DMS53 treated with DMSO at 0.1 percent for 48 hours (cell line): ENCODE results near the gene GMEB2.
"Not testable (repeated sequence)": the region's sequence is repeated elsewhere in the genome, so short reads cannot be mapped to it uniquely, and the experiment has no call there.

Experiments
- DNase-seq: peaks from one replicate; lab custom pipeline; 2025; ENCODE audit not compliant: unreplicated experiment; lab: John Stamatoyannopoulos, UW

Gene GMEB2

DNA sequence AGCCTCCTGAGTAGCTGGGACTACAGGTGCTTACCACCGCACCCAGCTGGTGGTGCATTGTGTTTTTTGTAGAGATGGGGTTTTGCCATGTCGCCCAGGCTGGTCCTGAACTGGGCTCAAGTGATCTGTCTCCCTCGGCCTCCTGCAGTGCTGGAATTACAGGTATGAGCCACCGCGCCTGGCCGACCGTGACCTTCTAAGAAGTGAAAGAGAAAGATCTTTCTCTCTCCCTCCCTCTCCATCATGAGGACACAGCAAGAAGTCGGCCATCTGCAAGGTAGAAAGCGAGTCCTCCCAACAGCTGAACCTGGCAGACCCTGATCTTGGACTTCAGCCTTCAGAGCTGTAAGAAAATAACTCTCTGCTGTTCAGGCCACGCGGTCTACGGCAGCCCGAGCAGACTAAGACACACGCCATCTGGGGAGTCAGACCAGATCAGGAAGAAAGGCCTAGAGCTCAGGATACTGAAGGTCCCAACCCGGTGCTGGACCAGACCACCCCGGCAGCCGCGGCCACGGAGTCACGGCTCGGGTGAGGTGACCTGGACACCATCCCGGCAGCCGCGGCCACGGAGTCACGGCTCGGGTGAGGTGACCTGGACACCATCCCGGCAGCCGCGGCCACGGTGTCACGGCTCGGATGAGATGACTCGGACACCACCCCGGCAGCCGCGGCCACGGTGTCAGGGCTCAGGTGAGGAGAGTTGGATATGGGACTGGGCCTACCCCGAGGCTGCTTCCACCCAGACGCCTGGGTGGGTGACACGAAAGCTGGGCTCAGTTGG lies 9.6 kb downstream of the GMEB2 start:
- DNase-seq, result no peak

- not testable (repeated sequence) for DNase-seq
Observed at GRCh38 chr20:63613863-63614594, 12.9 kb downstream of the GMEB2 start.

DNA sequence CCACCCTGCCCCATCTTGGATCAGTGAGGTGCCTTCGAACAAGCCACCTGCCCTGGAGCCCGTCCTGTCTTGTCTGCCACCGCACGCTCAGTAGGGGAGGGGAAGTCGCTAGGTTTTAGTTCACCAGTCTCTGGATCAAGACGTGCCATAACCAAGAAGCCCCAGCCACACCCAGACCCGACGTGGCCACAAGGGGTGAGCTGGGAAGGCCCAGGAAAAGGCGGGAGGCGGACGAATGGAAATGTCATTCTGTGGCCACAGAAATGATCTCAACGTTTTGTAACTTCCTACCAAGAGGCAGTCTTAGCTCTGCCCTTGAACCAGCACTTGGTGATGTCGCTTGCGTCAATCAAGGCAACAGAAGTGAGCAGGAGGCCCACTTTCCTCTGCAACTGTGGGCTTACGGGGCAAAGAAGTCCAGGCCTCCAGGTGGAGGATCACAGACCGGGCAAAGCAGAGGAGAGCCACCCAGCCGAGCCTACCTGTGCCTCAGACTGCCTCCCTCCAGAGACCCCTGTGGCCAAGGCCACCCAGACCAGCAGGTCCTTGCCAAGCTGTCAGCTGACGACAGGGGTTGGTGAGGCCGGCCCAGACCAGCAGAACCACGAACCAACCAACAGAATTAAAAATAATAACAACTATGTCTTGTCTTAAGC lies 14.5 kb downstream of the GMEB2 start:
- no peak for DNase-seq

- no peak for DNase-seq
Observed at GRCh38 chr20:63611646-63612045, 15.3 kb downstream of the GMEB2 start.

DNA sequence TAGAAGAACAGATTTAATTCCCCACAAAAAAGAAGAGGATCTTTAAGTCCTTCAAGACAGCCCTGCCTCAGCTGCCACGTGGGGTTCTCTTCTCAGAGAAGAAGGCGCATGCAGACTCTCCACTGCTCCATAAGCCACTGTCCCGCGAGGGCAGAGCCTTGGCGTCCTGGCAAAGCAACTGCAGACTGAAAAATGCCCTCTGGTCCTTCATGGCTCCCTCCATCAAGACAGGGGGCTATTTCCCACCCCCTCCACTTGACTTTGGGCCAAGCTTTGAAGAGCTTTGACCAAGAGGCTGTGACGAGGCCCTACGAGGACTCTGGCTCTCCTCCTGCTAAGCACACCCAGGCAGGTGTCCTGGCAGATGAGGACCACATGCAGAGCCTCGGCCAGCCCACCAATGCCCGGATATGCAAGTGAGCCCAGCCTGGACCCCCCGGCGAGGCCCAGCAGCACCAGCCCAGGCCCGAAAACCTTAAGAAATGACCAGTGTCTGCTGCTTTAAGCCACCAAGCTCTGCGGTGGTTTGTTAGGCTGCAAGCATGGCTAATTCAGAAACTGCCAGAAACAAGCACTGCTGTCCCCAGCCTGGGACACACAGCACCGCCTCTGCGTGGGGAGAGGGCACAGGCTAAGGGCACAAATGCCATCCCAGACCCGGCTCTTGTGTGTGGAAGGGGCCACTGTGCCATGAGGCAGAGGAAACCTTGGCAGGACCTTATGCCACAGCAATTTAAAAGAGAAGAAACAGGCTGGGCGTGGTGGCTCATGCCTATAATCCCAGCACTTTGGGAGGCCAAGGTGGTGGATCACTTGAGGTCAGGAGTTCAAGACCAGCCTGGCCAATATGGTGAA lies 16.1 kb downstream of the GMEB2 start:
- no peak for DNase-seq

- no peak for DNase-seq
Observed at GRCh38 chr20:63606686-63607085, 20.2 kb downstream of the GMEB2 start.

DNA sequence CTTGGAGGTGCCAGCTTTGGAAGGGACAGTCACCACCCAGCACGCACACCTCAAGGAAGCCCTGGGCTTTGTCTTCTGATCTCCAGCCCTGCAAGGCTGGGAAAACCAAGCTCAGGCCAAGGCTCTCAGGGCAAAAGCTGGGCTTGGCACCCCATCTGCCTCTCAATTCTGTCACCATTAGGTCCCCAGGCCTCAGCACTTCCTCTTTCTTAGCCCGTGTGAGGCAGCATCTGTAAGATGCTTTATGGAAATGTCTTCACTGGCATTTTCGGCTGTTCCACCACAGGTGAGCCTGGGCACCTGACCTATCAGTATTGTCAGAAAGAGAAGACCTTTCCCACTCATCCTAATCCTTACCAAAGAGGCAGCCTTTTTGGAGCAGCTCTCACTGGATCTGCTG lies 24.6 kb downstream of the GMEB2 start:
- no peak for DNase-seq

GRCh38 chr20:63601679-63602078 lies 25.2 kb downstream of the GMEB2 start:
- not testable (repeated sequence) for DNase-seq

DNA sequence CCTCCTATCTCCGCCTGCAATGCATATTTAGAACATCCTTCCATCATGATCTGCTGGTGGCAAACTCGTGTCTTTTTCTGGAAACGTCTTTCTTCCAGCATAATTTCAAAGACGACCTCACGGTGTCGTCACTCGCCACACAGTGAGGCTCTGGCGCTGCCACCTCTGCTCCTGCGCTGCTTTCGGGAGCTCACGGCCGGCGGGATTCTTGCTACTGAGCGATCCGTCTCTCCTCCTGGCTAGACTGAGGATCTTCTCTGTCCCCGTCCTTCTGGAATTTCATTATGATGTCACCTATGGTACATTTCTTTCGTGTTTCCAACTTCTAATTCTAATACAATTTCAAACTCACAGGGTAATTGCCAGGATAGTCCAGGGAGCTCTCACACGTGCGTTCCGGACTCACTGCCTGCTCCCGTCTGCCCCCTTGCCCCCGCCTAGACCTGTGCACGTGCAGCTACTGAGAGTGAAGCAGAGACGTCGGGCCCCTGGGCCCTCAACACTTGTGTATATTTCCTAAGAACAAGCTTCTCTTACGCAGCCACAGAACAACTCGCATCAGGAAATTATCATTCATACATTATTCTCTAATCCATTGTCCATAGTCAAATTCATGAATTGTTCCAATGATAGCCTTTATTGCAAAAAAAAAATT lies 27.4 kb downstream of the GMEB2 start:
- DNase-seq, result no peak

GRCh38 chr20:63598479-63599395 lies 28.2 kb downstream of the GMEB2 start:
- DNase-seq, result no peak

GRCh38 chr20:63597651-63598478 lies 29.0 kb downstream of the GMEB2 start:
- DNase-seq, result no peak

- no peak for DNase-seq
Observed at GRCh38 chr20:63596423-63596822, 30.5 kb downstream of the GMEB2 start.

DNA sequence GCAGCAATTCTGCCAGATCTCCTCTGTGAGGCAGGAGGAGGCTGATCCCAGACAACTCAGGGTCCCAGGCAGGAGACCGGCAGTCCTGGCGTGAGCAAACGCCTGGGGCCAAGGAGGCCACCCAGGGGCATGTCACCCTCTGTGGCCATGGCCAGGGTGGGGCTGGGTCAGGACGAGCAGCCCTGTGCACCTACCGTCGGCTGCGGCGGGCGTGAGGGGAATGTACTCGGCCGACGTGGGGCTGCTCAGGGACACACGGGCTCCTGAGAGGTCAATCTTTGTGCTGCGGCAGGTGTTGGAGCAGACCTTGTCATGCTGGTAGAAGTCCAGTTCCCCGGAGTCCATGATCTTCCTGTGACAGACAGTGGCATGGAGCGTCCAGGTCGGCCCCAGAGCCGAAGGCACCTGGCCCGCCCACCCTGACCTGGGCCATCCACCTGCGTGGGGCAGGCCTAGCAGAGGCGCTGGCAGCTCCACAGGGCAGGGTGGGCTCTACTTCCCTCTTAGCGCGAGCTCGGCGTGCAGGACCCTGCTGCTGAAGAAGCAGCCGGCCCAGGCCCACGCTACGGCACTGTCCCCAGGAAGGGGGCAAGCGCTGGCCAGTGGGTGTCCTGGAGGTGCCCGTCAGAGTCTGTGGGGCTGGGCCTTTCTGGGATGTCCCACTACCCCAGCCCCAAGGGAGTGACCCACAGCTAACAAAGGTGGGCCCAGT lies 31.3 kb downstream of the GMEB2 start:
- no peak for DNase-seq

DNA sequence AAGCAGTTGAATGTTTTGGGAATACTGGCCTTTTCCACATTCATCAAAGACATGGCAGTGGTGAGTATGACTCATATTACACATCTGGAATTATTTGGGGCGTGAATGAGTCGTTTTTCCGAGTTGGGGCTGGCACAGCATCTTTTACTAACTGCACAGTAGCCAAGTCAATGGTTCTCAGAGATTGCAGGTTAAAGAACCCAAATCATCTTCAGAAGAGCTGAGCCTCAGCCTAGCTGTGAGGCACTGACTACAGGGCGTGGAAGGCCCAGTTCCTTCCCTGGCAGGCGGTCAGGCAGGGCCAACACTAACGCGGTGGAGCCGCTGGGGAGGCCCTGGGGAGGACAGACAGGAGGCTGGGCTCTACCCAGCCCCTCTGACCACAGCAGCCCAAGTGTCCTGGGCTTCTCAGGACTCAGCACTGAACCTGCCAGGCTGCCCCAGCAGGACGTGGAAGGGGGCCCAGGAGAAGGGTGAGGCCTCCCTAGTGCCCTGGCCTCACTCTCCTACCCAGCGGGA lies 32.8 kb downstream of the GMEB2 start:
- no peak for DNase-seq

DNA sequence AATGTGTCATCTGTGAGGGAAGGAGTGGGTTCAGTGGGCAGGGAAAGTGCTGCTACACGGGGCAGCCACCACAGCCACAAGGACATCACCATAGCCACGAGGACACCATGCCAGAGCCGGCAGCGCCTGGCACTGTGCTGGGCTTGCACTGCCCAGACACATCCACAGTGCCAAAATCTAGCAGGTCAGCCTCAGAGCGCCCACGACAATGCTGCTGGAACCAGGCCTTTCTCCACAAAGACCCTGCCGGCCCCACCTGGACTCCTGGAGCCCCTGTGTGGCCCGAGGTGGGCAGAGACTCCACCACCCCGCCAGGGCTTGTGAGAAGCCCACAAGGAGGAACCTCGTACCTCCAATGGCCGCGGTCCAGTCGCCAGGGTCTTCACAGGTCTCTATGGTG lies 34.2 kb downstream of the GMEB2 start:
- DNase-seq, result no peak

DNA sequence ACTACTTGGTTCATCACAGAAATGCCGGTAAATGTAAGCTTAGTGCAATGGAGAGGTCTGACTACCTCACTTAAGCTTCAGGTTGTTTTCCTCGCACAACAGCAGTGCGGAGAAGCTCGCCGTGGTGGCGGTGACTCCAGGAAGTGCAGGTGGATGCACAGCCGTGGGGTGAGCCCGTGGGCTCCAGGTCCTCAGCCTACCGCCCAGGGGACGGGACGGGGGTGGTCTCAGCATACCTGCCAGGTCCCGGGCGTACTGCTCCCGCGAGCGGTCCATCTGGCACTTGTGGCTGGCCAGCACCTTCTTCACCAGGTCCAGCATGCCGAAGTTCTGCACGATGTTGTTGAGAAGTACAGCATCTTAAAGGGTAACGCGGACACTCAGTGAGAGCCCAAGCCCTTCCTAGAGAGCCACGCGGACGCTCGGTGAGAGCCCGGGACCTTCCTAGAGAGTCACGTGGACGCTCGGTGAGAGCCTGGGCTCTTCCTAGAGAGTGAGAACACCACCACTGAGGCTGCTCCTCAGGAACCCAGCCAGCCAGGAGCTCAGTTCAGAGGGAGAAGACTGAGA lies 35.0 kb downstream of the GMEB2 start:
- DNase-seq, result no peak

- DNase-seq, result no peak
Observed at GRCh38 chr20:63591147-63591533, 35.8 kb downstream of the GMEB2 start.
